HFFc6 (cell line): ENCODE data around the gene CZIB. TPM values are rescaled to one million over a fixed set of nuclear protein-coding genes. Genes with fewer than 3 reads are reported as not detected.
A peak's percentile ranks its signal among the peaks of the same experiment; 100 is the strongest.
"Not testable (repeated sequence)": the region's sequence is repeated elsewhere in the genome, so short reads cannot be mapped to it uniquely, and the experiment has no call there.

Source experiments
- DNase-seq: peaks from one replicate; pipeline ENCODE4 v3.0.0-alpha.2; 2018
- H3K27ac Mint-ChIP-seq: 2 replicates; pipeline ENCODE4 v1.8.0; 2020; ENCODE audit warnings: mild to moderate bottlenecking, mixed read lengths
- H3K27me3 Mint-ChIP-seq: 2 replicates; pipeline ENCODE4 v1.8.0; 2021; ENCODE audit warnings: mild to moderate bottlenecking, moderate library complexity, mixed read lengths; ENCODE audit not compliant: insufficient read depth
- H3K36me3 Mint-ChIP-seq: 2 replicates; pipeline ENCODE4 v1.8.0; 2021; ENCODE audit warnings: low read depth, mixed read lengths
- H3K4me1 Mint-ChIP-seq: 2 replicates; pipeline ENCODE4 v1.8.0; 2020; ENCODE audit warnings: low read depth, mixed read lengths
- H3K4me3 Mint-ChIP-seq: 2 replicates; pipeline ENCODE4 v1.8.0; 2020; ENCODE audit warnings: mild to moderate bottlenecking, moderate library complexity, mixed read lengths
- H3K9me3 Mint-ChIP-seq: 2 replicates; pipeline ENCODE4 v1.8.0; 2020; ENCODE audit warnings: mild to moderate bottlenecking, mixed read lengths
- CTCF ChIP-seq: fragments of 200-600 bp; sonication (generic); IDR thresholded peaks from 2 replicates; pipeline ENCODE4 v1.5.0; 2021; ENCODE audit warnings: antibody characterized with exemption, mild to moderate bottlenecking
- total RNA-seq, 6 experiments: library from RNA; stranded (reverse); fragmentation: NEBNext Ultra II Directional; extraction: Animal tissue kit (Norgen Biotek cat#: 25700); gene quantifications; 2 replicates in 1 of 6; 3 replicates in 5 of 6; pipeline ENCODE4 v1.2.3, GENCODE V29; 2021

The CZIB gene
- total RNA-seq, 6 experiments from 2014 or later: 44.6 to 54.9 (median 49.6) TPM

- DNase-seq: peak; percentile 49
- H3K27me3 Mint-ChIP-seq: no peaks in the 10 kb centered on the region
- H3K27ac Mint-ChIP-seq: peak overlapping the region; percentile 64
- peaks cover 34% of the 10 kb centered on the region for H3K4me1 Mint-ChIP-seq
- no peaks in the 10 kb centered on the region for H3K9me3 Mint-ChIP-seq
- H3K36me3 Mint-ChIP-seq: no peaks in the 10 kb centered on the region
- TF ChIP-seq CTCF: no peak
- H3K4me3 Mint-ChIP-seq: no peak overlapping the region
Observed at GRCh38 chr1:53186533-53186932, 33.9 kb downstream of the CZIB start.

GRCh38 chr1:53185955-53186297 lies 34.5 kb downstream of the CZIB start:
- Mint-ChIP-seq H3K4me1 (peaks cover 34% of the 10 kb centered on the region), H3K27ac (peak overlapping the region; percentile 64)
- H3K36me3 Mint-ChIP-seq, DNase-seq, H3K4me3 Mint-ChIP-seq, H3K27me3 Mint-ChIP-seq, H3K9me3 Mint-ChIP-seq: not testable (repeated sequence)
- peak; percentile 61 for TF ChIP-seq CTCF

- Mint-ChIP-seq H3K27ac (no peak overlapping the region), H3K9me3 (no peaks in the 10 kb centered on the region), H3K4me3 (no peak overlapping the region), H3K36me3 (no peaks in the 10 kb centered on the region), H3K4me1 (peaks cover 35% of the 10 kb centered on the region), H3K27me3 (no peaks in the 10 kb centered on the region)
- peak; percentile 66 for DNase-seq
- no peak for TF ChIP-seq CTCF
Observed at GRCh38 chr1:53183095-53183990, 37.1 kb downstream of the CZIB start.

- TF ChIP-seq CTCF: no peak
- no peak overlapping the region for H3K27ac Mint-ChIP-seq
- H3K27me3 Mint-ChIP-seq: no peaks in the 10 kb centered on the region
- no peak for DNase-seq
- H3K4me1 Mint-ChIP-seq: peaks cover 29% of the 10 kb centered on the region
- H3K36me3 Mint-ChIP-seq: no peaks in the 10 kb centered on the region
- no peaks in the 10 kb centered on the region for H3K9me3 Mint-ChIP-seq
- no peak overlapping the region for H3K4me3 Mint-ChIP-seq
Observed at GRCh38 chr1:53182716-53183094, 37.7 kb downstream of the CZIB start.

GRCh38 chr1:53182111-53182593 lies 38.3 kb downstream of the CZIB start:
- H3K4me3 Mint-ChIP-seq: no peak overlapping the region
- no peaks in the 10 kb centered on the region for H3K36me3 Mint-ChIP-seq
- H3K4me1 Mint-ChIP-seq: peaks cover 24% of the 10 kb centered on the region
- no peaks in the 10 kb centered on the region for H3K9me3 Mint-ChIP-seq
- TF ChIP-seq CTCF: peak; percentile 97
- H3K27ac Mint-ChIP-seq: no peak overlapping the region
- peak; percentile 34 for DNase-seq
- H3K27me3 Mint-ChIP-seq: no peaks in the 10 kb centered on the region
